Thyroid gland (tissue), 4 donors: ENCODE data around the gene ALKAL2. TPM values are rescaled to one million over a fixed set of nuclear protein-coding genes. Genes with fewer than 3 reads are reported as not detected.

Experiments used
- DNase-seq, 2 donors: peaks; one replicate each; pipeline ENCODE4 v3.0.0-alpha.2; 2019
- H3K27ac ChIP-seq, 3 donors: fragments of 200-600 bp; sonication (generic); 1 replicate in 2 of 3; 2 replicates in 1 of 3; pipeline ENCODE4 v1.5.1; 2016 to 2019; ENCODE audit warnings: mild to moderate bottlenecking in 1 of 3, moderate library complexity in 1 of 3
- H3K27me3 ChIP-seq: fragments of 200-600 bp; sonication (generic); one replicate; pipeline ENCODE4 v1.5.1; 2019
- H3K36me3 ChIP-seq, 2 donors: fragments of 200-600 bp; sonication (generic); one replicate each; pipeline ENCODE4 v1.5.1; 2016 to 2019
- H3K4me1 ChIP-seq, 2 donors: fragments of 200-600 bp; sonication (generic); one replicate each; pipeline ENCODE4 v1.5.1; 2017 to 2019
- H3K4me3 ChIP-seq, 3 donors: fragments of 200-600 bp; sonication (generic); replicated peaks in 1 of 3; 1 replicate in 2 of 3; 2 replicates in 1 of 3; pipeline ENCODE4 v1.5.1; 2016; ENCODE audit warnings: mild to moderate bottlenecking in 1 of 3
- H3K9me3 ChIP-seq: fragments of 200-600 bp; sonication (generic); one replicate; pipeline ENCODE4 v1.5.1; 2017
- CTCF ChIP-seq, 6 experiments: fragments of 200-600 bp in 3 of 6; fragments of 450-650 bp in 3 of 6; sonication (generic) in 3 of 6; IDR thresholded peaks; one replicate each; pipeline ENCODE4 v1.5.1; 2016 to 2019; ENCODE audit warnings: antibody characterized with exemption in 6 of 6, mild to moderate bottlenecking in 2 of 6, inconsistent platforms in 1 of 6, moderate library complexity in 1 of 6
- POLR2A ChIP-seq, 2 donors: fragments of 450-650 bp; IDR thresholded peaks; one replicate each; pipeline ENCODE4 v1.6.1; 2017; ENCODE audit warnings: antibody characterized with exemption in 2 of 2, mild to moderate bottlenecking in 2 of 2, moderate library complexity in 1 of 2
- WGBS, 2 donors: methylation state at CpG; one replicate each; pipeline ENCODE4 v1.1.5; 2017; 5-methylcytosine and 5-hydroxymethylcytosine counted together
- intact Hi-C: fragments of 100-400 bp; cut with DNase I; formaldehyde crosslinking; loops from one replicate; pipeline ENCODE4 v1.15.1; 2023
- total RNA-seq, 4 donors: library from RNA; depleted of rRNA; stranded (reverse); fragments of >200 nt; gene quantifications; one replicate each; pipeline ENCODE4 v1.2.3, GENCODE V29; 2016

The ALKAL2 gene
- total RNA-seq, 4 donors from 2014 or later, result 1.3 to 9.8 (median 7.3) TPM

- peaks cover 22 to 24% of the 10 kb centered on the region in 2 donors for H3K36me3 ChIP-seq
- WGBS, 2 donors, result 97% methylated on average over 3 of the region's 3 CpGs
- TF ChIP-seq CTCF (IDR thresholded peaks at IDR 0.05) (no peak), POLR2A (IDR thresholded peaks at IDR 0.05) (no peak)
Observed at GRCh38 chr2:274503-274902, 13.4 kb downstream of the ALKAL2 start.

GRCh38 chr2:273333-273732 lies 14.6 kb downstream of the ALKAL2 start:
- H3K9me3 ChIP-seq, result no peaks in the 10 kb centered on the region
- no peak overlapping the region for H3K4me3 ChIP-seq
- WGBS, 2 donors, result 40 to 60% methylated on average over 6 of the region's 6 CpGs
- TF ChIP-seq CTCF (IDR thresholded peaks at IDR 0.05) (no peak), POLR2A (IDR thresholded peaks at IDR 0.05) (no peak)
- peaks cover 14% of the 10 kb centered on the region in 2 donors for H3K36me3 ChIP-seq
- DNase-seq, result peak in 1 of 2 donors; percentile 7
- intact Hi-C loops, result no loop called here
- no peaks in the 10 kb centered on the region for H3K4me1 ChIP-seq
- H3K27me3 ChIP-seq, result no peaks in the 10 kb centered on the region
- H3K27ac ChIP-seq, result no peak overlapping the region

More at GRCh38 chr2:274503-274902, 13.4 kb downstream of the ALKAL2 start:
- Histone ChIP-seq H3K4me1 (no peaks in the 10 kb centered on the region), H3K27me3 (no peaks in the 10 kb centered on the region), H3K27ac (no peak overlapping the region), H3K9me3 (no peaks in the 10 kb centered on the region), H3K4me3 (no peak overlapping the region)
- intact Hi-C loops, result no loop called here
- no peak for DNase-seq

- no peak for TF ChIP-seq CTCF (IDR thresholded peaks at IDR 0.05)
- TF ChIP-seq POLR2A (IDR thresholded peaks at IDR 0.05), result no peak
- intact Hi-C loops, result no loop called here
- Histone ChIP-seq H3K27ac (no peak overlapping the region), H3K4me1 (no peaks in the 10 kb centered on the region), H3K27me3 (no peaks in the 10 kb centered on the region), H3K9me3 (no peaks in the 10 kb centered on the region), H3K36me3 (peaks cover under 1 to 3% of the 10 kb centered on the region in 2 donors), H3K4me3 (no peak overlapping the region)
- 89% methylated on average over 12 of the region's 12 CpGs for WGBS, 2 donors
- DNase-seq, result no peak
Observed at GRCh38 chr2:271917-272316, 16.0 kb downstream of the ALKAL2 start.

- no peak for DNase-seq
- Histone ChIP-seq H3K9me3 (no peaks in the 10 kb centered on the region), H3K36me3 (peaks cover 0 to 3% of the 10 kb centered on the region in 2 donors), H3K27ac (no peak overlapping the region), H3K4me1 (peaks cover 7% of the 10 kb centered on the region in 2 donors), H3K4me3 (no peak overlapping the region), H3K27me3 (no peaks in the 10 kb centered on the region)
- no peak for TF ChIP-seq POLR2A (IDR thresholded peaks at IDR 0.05)
- TF ChIP-seq CTCF (IDR thresholded peaks at IDR 0.05), result no peak
- intact Hi-C loops, result no loop called here
- WGBS, 2 donors, result 97 to 98% methylated on average over 4 of the region's 4 CpGs
Observed at GRCh38 chr2:270861-271260, 17.0 kb downstream of the ALKAL2 start.

- no peak overlapping the region for H3K4me3 ChIP-seq
- TF ChIP-seq POLR2A (IDR thresholded peaks at IDR 0.05), result no peak
- TF ChIP-seq CTCF (IDR thresholded peaks at IDR 0.05), result no peak
- H3K36me3 ChIP-seq, result no peaks in the 10 kb centered on the region
- no peak overlapping the region for H3K27ac ChIP-seq
- no peak for DNase-seq
- 72 to 81% methylated on average over 4 of the region's 4 CpGs for WGBS, 2 donors
- intact Hi-C loops, result loop anchor here (10.0 kb wide), 1 partner anchor 365 kb away; no protein-coding TSS in a partner anchor
- H3K4me1 ChIP-seq, result peaks cover 11 to 13% of the 10 kb centered on the region in 2 donors
- H3K27me3 ChIP-seq, result no peaks in the 10 kb centered on the region
- H3K9me3 ChIP-seq, result no peaks in the 10 kb centered on the region
Observed at GRCh38 chr2:269356-270030, 18.4 kb downstream of the ALKAL2 start.
